ENCODE measurements around the gene ATP2C2.

- TF ChIP-seq CTCF (IDR thresholded peaks at IDR 0.05) (no peak), POLR2A (IDR thresholded peaks at IDR 0.05) (no peak)
Observed at GRCh38 chr16:84421938-84422220, 53.5 kb downstream of the ATP2C2 start.

Measured in esophagus squamous epithelium (tissue), 4 donors.